PFSK-1 (cell line): ENCODE results near the gene RBP4.

Experiments
- SIN3A ChIP-seq: IDR thresholded peaks from 2 replicates; pipeline ENCODE4 v1.6.1; 2012; ENCODE audit warnings: mild to moderate bottlenecking, low read length, moderate library complexity, borderline replicate concordance; ENCODE audit not compliant: insufficient read depth
- TF ChIP-seq, protein P1 (sequence below), 2 experiments: IDR thresholded peaks; 2 replicates each; pipeline versions ENCODE4 v1.6.1 to v1.8.0; 2011 to 2012; ENCODE audit warnings: low read depth in 2 of 2, low read length in 2 of 2, control low read depth in 1 of 2, inconsistent platforms in 1 of 2, mild to moderate bottlenecking in 1 of 2, moderate library complexity in 1 of 2; ENCODE audit not compliant: insufficient read depth in 1 of 2

DNA sequence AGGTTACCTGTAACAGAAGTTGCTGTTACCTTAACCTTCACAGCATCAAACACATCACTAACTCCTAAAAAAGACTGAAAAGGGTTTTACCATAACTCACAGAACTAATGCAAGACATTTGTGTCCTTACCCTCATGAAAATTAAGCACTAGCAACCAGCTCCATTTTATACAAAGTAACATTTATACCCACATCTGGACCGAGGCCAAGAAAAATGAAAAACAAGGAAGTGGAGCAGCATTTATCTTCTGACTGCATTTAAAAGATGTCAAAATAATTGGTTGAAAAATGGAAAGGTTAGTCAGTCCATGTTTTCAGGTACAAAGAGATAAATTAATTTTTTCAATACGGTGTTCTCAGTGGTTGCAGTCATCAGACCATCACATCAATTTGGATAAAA is 3.1 kb upstream of the RBP4 start:
- TF ChIP-seq, protein P1, sequence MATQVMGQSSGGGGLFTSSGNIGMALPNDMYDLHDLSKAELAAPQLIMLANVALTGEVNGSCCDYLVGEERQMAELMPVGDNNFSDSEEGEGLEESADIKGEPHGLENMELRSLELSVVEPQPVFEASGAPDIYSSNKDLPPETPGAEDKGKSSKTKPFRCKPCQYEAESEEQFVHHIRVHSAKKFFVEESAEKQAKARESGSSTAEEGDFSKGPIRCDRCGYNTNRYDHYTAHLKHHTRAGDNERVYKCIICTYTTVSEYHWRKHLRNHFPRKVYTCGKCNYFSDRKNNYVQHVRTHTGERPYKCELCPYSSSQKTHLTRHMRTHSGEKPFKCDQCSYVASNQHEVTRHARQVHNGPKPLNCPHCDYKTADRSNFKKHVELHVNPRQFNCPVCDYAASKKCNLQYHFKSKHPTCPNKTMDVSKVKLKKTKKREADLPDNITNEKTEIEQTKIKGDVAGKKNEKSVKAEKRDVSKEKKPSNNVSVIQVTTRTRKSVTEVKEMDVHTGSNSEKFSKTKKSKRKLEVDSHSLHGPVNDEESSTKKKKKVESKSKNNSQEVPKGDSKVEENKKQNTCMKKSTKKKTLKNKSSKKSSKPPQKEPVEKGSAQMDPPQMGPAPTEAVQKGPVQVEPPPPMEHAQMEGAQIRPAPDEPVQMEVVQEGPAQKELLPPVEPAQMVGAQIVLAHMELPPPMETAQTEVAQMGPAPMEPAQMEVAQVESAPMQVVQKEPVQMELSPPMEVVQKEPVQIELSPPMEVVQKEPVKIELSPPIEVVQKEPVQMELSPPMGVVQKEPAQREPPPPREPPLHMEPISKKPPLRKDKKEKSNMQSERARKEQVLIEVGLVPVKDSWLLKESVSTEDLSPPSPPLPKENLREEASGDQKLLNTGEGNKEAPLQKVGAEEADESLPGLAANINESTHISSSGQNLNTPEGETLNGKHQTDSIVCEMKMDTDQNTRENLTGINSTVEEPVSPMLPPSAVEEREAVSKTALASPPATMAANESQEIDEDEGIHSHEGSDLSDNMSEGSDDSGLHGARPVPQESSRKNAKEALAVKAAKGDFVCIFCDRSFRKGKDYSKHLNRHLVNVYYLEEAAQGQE (IDR thresholded peaks at IDR 0.05; ENCODE audit: insufficient read depth in 1 of 2, low read depth in 2 of 2, low read length in 2 of 2) = no peak
- TF ChIP-seq SIN3A = no peak
